ENCODE results near the gene ECM1.

DNA sequence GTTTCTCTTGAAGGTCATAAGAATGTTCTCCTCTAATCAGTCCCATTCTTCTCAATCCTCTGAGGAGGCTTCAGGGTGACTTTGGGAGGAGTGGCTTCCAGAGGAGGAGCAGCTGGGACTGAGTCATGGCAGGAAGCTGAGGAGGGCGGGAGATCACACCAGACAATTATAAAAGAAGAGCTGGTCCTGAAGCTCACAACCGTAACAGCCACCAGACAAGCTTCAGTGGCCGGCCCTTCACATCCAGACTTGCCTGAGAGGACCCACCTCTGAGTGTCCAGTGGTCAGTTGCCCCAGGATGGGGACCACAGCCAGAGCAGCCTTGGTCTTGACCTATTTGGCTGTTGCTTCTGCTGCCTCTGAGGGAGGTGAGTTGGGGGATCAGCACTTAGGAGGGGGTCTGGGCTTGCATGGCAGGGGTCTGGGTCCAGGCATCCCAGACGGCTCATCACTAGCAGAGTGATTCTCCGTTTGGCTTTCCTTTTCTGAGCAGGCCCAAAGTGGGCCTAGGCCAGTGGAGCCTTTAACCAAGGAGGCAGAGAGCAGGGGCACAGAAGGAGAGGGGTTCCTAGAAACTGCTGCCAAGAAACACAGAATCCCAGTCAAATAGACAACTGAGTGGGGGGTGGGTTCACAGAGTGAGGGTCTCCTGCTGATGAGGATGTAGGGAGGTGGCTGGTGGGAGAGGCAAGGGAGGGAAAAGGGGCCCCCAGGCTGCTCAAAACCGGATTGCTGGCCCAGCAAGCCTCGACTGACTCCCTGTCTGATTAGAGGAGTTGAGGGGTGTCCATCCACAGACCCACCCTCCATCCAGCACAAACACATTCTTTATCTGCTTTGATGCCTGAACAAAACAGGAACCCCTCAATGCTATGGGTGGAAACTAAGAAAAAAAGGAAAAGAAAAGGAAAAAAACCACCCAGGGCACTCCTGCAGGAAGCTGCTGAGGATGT lies at the start of gene ECM1:
- TF ChIP-seq, protein P1, sequence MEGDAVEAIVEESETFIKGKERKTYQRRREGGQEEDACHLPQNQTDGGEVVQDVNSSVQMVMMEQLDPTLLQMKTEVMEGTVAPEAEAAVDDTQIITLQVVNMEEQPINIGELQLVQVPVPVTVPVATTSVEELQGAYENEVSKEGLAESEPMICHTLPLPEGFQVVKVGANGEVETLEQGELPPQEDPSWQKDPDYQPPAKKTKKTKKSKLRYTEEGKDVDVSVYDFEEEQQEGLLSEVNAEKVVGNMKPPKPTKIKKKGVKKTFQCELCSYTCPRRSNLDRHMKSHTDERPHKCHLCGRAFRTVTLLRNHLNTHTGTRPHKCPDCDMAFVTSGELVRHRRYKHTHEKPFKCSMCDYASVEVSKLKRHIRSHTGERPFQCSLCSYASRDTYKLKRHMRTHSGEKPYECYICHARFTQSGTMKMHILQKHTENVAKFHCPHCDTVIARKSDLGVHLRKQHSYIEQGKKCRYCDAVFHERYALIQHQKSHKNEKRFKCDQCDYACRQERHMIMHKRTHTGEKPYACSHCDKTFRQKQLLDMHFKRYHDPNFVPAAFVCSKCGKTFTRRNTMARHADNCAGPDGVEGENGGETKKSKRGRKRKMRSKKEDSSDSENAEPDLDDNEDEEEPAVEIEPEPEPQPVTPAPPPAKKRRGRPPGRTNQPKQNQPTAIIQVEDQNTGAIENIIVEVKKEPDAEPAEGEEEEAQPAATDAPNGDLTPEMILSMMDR (IDR thresholded peaks at IDR 0.05; ENCODE audit: low read length), result no peak
- no peak for TF ChIP-seq EZH2 (optimal IDR thresholded peaks at IDR 0.05; ENCODE audit: low read depth, low read length)

All from MM.1S (cell line).